K562 (cell line): ENCODE results near the gene EFCC1. TPM values are rescaled to one million over a fixed set of nuclear protein-coding genes. Genes with fewer than 3 reads are reported as not detected.

Experiments
- BHLHE40 ChIP-seq: IDR thresholded peaks from 2 replicates; pipeline ENCODE4 v1.6.1; 2011; ENCODE audit warnings: low read length, improper control_type of control experiment
- BRCA1 ChIP-seq, 2 experiments: fragments of 450-650 bp in 1 of 2; sonication (generic) in 1 of 2; formaldehyde crosslinking in 1 of 2; IDR thresholded peaks; 2 replicates each; pipeline versions ENCODE4 v1.5.0 to v1.6.1; 2017 to 2020; ENCODE audit warnings: mild to moderate bottlenecking in 1 of 2, missing genetic modification reagents in 1 of 2
- CCAR2 ChIP-seq: fragments of 200-400 bp; formaldehyde crosslinking; IDR thresholded peaks from 2 replicates; pipeline ENCODE4 v1.6.1; 2017; ENCODE audit warnings: mild to moderate bottlenecking, low read depth, low read length
- CREM ChIP-seq: IDR thresholded peaks from 2 replicates; pipeline ENCODE4 v1.6.1; 2014; ENCODE audit warnings: antibody characterized with exemption, low read depth
- FOXP1 ChIP-seq: sonication (generic); formaldehyde crosslinking; IDR thresholded peaks from 2 replicates; pipeline ENCODE4 v1.8.0; 2022; ENCODE audit warnings: mild to moderate bottlenecking, missing genetic modification reagents
- HMGN3 ChIP-seq: IDR thresholded peaks from 2 replicates; pipeline ENCODE4 v1.6.1; 2011; ENCODE audit warnings: borderline replicate concordance, low read depth, mild to moderate bottlenecking, mixed read lengths, low read length; ENCODE audit not compliant: insufficient read length; ENCODE audit errors: extremely low read depth
- MAZ ChIP-seq, 2 experiments: fragments of 450-650 bp in 1 of 2; sonication (generic) in 1 of 2; formaldehyde crosslinking; IDR thresholded peaks in 1 of 2; conservative IDR thresholded peaks in 1 of 2; 2 replicates each; pipeline versions ENCODE4 v1.4.0 to v1.5.0; 2020; ENCODE audit warnings: mild to moderate bottlenecking in 1 of 2, missing genetic modification reagents in 1 of 2
- MBD2 ChIP-seq: sonication (generic); IDR thresholded peaks from 2 replicates; pipeline ENCODE4 v1.6.1; 2016; ENCODE audit warnings: low read depth, borderline replicate concordance
- NONO ChIP-seq, 2 experiments: fragments of 200-400 bp in 1 of 2; fragments of 450-650 bp in 1 of 2; formaldehyde crosslinking in 1 of 2; IDR thresholded peaks; 2 replicates each; pipeline ENCODE4 v1.6.1; 2017; ENCODE audit warnings: low read depth in 2 of 2, mild to moderate bottlenecking in 2 of 2, moderate library complexity in 2 of 2, low read length in 1 of 2
- RFX5 ChIP-seq: IDR thresholded peaks from 2 replicates; pipeline ENCODE4 v1.6.1; 2011; ENCODE audit warnings: low read depth, mild to moderate bottlenecking, improper control_type of control experiment, low read length
- SMARCE1 ChIP-seq: fragments of 450-650 bp; IDR thresholded peaks from 2 replicates; pipeline ENCODE4 v1.7.1; 2016; ENCODE audit warnings: mild to moderate bottlenecking
- SRF ChIP-seq, 2 experiments: fragments of 250-450, 450-650 bp in 1 of 2; sonication (Bioruptor Pico) in 1 of 2; sonication (generic) in 1 of 2; formaldehyde crosslinking; IDR thresholded peaks; 2 replicates each; pipeline versions ENCODE4 v1.5.0 to v1.5.1; 2020 to 2022; ENCODE audit warnings: mild to moderate bottlenecking in 1 of 2, missing genetic modification reagents in 1 of 2
- SUPT5H ChIP-seq: fragments of 450-650 bp; IDR thresholded peaks from 2 replicates; pipeline ENCODE4 v1.6.1; 2016
- TBP ChIP-seq: optimal IDR thresholded peaks from 2 replicates; pipeline ENCODE3; 2011; ENCODE audit warnings: low read depth, low read length, improper control_type of control experiment
- UBTF ChIP-seq, 2 experiments: IDR thresholded peaks; 2 replicates each; pipeline ENCODE4 v1.6.1; 2012; ENCODE audit warnings: improper control_type of control experiment in 2 of 2, low read depth in 2 of 2, low read length in 2 of 2, borderline replicate concordance in 1 of 2
- XRCC5 ChIP-seq: fragments of 200-400 bp; formaldehyde crosslinking; IDR thresholded peaks from 2 replicates; pipeline ENCODE4 v1.6.1; 2017; ENCODE audit warnings: low read depth, mild to moderate bottlenecking, low read length
- ZNF76 ChIP-seq: fragments of 250-450 bp; sonication (Bioruptor Pico); IDR thresholded peaks from 2 replicates; pipeline ENCODE4 v1.4.0; 2020; ENCODE audit warnings: mild to moderate bottlenecking, moderate library complexity, borderline replicate concordance
- polyA plus RNA-seq, 8 experiments: library from polyadenylated mRNA; depleted of rRNA in 4 of 8; stranded (reverse) in 5 of 8; unstranded in 3 of 8; fragments of >200 nt; fragmentation: Nextera tagmentation in 2 of 8; fragmentation: Illumina TruSeq in 1 of 8; extraction: Ambion mirVana in 2 of 8; extraction: Trizol in 1 of 8; gene quantifications; 2 replicates each; pipeline versions ENCODE4 v1.2.1 to v1.2.3, GENCODE V29; 2011 to 2014; ENCODE audit warnings: inconsistent platforms in 1 of 8, missing spikeins in 1 of 8
- total RNA-seq, 7 experiments: library from RNA; depleted of rRNA in 6 of 7; stranded (reverse); fragments of >200 nt in 6 of 7; fragmentation: Illumina TruSeq in 2 of 7; extraction: Trizol in 2 of 7; gene quantifications; 2 replicates each; pipeline versions ENCODE4 v1.2.1 to v1.2.3, GENCODE V29; 2011 to 2021; ENCODE audit warnings: low replicate concordance in 1 of 7
- TF ChIP-seq, protein P1 (sequence below): fragments of 450-650 bp; formaldehyde crosslinking; IDR thresholded peaks from 2 replicates; pipeline ENCODE4 v1.4.0; 2022; ENCODE audit warnings: missing genetic modification characterization
- TF ChIP-seq, protein P2 (sequence below): sonication (generic); formaldehyde crosslinking; IDR thresholded peaks from 2 replicates; pipeline ENCODE4 v1.8.0; 2022; ENCODE audit warnings: mild to moderate bottlenecking, missing genetic modification reagents
- TF ChIP-seq, protein P3 (sequence below), 3 experiments: IDR thresholded peaks in 2 of 3; conservative IDR thresholded peaks in 1 of 3; 2 replicates each; pipeline ENCODE4 v1.5.1; 2011 to 2012; ENCODE audit warnings: low read length in 3 of 3, mild to moderate bottlenecking in 3 of 3, control low read depth in 2 of 3, improper control_type of control experiment in 1 of 3, inconsistent platforms in 1 of 3, low read depth in 1 of 3, mixed read lengths in 1 of 3, moderate library complexity in 1 of 3; ENCODE audit not compliant: insufficient read depth in 2 of 3

Gene EFCC1
- total and polyA plus RNA-seq, 9 of the 15 experiments (the other 6 are each of a cell fraction or from before 2014, with no cell fraction given), result not detected

- TF ChIP-seq XRCC5 (peak; percentile 77), FOXP1 (peak; percentile 68), TBP (peak; percentile 60), HMGN3 (peak; percentile 19), SRF (CRISPR knock-in tag; IDR thresholded peaks at IDR 0.05) (peak in 1 of 2 experiments; percentile 69; a peak in 1 of 4 replicates), SUPT5H (0 out of 2 replicates have a peak, but pooled peaks have one; percentile 52), UBTF (IDR thresholded peaks at IDR 0.05; ENCODE audit: borderline replicate concordance in 1 of 2, low read depth in 2 of 2, low read length in 2 of 2) (0 out of 4 replicates have a peak, but pooled peaks of 1 of the 2 experiments have one; percentile 60), BRCA1 (IDR thresholded peaks at IDR 0.05) (no peak), BRCA1 (CRISPR knock-in tag; IDR thresholded peaks at IDR 0.05) (no peak), ZNF76 (CRISPR knock-in tag) (no peak), CCAR2 (no peak), CREM (peak; percentile 78), MBD2 (peak; percentile 40; the same call in 1 of the 2 replicates), NONO (IDR thresholded peaks at IDR 0.05; ENCODE audit: low read depth in 2 of 2, low read length in 1 of 2) (peak in 1 of 2 experiments; percentile 69; a peak in 1 of 4 replicates), SMARCE1 (0 out of 2 replicates have a peak, but pooled peaks have one; percentile 10), RFX5 (no peak), BHLHE40 (peak; percentile 62), MAZ (CRISPR knock-in tag; conservative IDR thresholded peaks at IDR 0.05 in 1 of 2, IDR thresholded peaks at IDR 0.05 in 1 of 2) (peak; percentile 58 to 74; a peak in 2 of 4 replicates)
- TF ChIP-seq, protein P1, sequence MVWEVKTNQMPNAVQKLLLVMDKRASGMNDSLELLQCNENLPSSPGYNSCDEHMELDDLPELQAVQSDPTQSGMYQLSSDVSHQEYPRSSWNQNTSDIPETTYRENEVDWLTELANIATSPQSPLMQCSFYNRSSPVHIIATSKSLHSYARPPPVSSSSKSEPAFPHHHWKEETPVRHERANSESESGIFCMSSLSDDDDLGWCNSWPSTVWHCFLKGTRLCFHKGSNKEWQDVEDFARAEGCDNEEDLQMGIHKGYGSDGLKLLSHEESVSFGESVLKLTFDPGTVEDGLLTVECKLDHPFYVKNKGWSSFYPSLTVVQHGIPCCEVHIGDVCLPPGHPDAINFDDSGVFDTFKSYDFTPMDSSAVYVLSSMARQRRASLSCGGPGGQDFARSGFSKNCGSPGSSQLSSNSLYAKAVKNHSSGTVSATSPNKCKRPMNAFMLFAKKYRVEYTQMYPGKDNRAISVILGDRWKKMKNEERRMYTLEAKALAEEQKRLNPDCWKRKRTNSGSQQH (CRISPR knock-in tag), result 0 out of 2 replicates have a peak, but pooled peaks have one; percentile 21
- TF ChIP-seq, protein P2, sequence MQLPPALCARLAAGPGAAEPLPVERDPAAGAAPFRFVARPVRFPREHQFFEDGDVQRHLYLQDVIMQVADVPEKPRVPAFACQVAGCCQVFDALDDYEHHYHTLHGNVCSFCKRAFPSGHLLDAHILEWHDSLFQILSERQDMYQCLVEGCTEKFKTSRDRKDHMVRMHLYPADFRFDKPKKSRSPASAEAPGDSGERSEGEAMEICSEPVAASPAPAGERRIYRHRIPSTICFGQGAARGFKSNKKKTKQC (CRISPR knock-in tag), result 0 out of 2 replicates have a peak, but pooled peaks have one; percentile 11
- TF ChIP-seq, protein P3, sequence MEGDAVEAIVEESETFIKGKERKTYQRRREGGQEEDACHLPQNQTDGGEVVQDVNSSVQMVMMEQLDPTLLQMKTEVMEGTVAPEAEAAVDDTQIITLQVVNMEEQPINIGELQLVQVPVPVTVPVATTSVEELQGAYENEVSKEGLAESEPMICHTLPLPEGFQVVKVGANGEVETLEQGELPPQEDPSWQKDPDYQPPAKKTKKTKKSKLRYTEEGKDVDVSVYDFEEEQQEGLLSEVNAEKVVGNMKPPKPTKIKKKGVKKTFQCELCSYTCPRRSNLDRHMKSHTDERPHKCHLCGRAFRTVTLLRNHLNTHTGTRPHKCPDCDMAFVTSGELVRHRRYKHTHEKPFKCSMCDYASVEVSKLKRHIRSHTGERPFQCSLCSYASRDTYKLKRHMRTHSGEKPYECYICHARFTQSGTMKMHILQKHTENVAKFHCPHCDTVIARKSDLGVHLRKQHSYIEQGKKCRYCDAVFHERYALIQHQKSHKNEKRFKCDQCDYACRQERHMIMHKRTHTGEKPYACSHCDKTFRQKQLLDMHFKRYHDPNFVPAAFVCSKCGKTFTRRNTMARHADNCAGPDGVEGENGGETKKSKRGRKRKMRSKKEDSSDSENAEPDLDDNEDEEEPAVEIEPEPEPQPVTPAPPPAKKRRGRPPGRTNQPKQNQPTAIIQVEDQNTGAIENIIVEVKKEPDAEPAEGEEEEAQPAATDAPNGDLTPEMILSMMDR (IDR thresholded peaks at IDR 0.05 in 2 of 3, conservative IDR thresholded peaks at IDR 0.05 in 1 of 3; ENCODE audit: insufficient read depth in 2 of 3, low read depth in 1 of 3, low read length in 3 of 3), result peak; percentile 69 to 79 (median 74)
Observed at GRCh38 chr3:129026728-129027543, 25.8 kb downstream of the EFCC1 start (continued).
